DMS53 treated with DMSO at 0.1 percent for 48 hours (cell line): Measurements from ENCODE around the gene MAD1L1.

Source experiments
- DNase-seq: peaks from one replicate; lab custom pipeline; 2025; ENCODE audit not compliant: unreplicated experiment; lab: John Stamatoyannopoulos, UW

MAD1L1 gene

DNA sequence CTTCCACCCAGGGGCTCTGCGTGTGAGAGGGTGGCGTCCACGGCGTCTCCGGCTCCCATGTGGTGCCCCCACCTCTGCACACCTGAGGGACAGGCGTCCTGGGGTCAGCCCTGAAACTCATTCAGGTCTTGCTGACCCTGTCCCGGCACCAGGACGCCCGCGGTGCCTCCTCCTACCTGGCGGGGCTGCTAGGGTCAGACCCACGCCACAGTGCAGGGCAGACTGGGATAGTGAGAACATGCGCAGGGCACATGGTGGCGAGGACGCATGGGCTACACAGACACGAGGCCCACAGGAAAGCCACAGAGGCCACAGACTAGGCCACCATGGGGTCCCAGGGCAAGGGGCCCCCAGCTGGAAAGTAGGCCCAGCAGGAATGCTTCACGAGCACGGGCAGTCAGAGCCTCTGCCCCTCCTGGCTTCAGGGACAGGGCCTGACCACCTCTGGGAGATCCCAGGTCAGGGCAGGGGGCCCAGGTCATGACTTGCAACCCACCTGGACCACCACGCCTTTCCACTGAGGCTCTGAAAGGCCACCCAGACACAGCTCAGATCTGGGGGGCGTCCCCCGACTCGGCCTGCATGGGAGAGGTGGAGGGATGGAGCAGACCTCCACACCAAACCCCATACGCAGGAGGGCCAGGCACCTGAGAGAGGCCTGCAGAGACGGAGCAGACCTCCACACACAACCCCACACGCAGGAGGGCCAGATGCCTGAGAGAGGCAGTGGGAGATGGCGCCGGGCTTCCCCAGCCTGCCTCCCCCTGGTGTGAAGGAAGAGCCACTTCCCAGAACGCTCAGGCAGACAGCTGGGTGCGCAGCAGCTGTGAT, 374.1 kb downstream of the MAD1L1 start:
- no peak for DNase-seq

DNA sequence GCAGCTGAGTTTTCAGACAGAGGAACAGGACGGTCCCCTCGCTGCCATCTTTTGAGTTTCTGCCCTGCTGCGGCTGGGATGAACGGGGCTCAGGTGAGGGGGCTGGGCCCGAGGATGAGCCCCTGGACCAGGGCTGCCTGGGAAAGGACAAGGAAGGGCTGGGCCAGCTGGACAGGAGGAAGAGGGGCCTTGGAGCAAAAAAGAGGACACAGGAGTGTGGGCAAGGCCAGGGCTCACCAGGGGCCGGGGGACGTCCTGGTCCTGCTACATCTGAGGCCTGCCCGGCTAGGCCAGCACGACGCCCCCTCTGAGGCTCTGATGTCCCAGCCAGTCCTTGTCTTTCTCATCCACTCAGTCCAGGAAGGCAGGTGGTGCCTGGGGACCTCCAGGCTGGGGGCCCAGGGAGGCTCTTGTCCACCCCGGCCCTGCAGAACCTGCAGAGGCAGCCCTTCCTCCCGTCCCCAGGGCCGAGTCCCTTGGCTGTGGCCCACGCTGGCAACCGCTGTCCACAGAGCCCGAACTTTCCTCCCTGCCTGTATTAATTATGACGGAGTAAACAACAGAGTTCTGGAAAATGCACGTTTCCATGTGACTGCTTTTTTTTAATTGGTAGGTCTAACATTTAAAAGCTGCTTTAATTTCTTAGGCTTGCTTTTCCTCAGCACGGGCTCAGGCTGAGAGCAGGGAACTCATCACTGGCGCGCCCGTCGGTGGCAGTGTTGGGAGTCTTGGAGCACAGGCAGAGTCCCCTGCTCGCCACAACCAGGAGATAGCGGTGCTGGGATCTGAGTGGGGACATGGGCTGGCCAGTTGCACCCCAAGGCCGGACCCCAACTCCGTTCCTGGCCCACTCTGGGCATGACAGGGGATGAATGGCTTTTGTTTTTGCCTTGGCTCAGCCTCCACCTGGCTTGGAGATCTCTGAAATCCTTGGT, 375.0 kb downstream of the MAD1L1 start:
- DNase-seq = no peak

DNA sequence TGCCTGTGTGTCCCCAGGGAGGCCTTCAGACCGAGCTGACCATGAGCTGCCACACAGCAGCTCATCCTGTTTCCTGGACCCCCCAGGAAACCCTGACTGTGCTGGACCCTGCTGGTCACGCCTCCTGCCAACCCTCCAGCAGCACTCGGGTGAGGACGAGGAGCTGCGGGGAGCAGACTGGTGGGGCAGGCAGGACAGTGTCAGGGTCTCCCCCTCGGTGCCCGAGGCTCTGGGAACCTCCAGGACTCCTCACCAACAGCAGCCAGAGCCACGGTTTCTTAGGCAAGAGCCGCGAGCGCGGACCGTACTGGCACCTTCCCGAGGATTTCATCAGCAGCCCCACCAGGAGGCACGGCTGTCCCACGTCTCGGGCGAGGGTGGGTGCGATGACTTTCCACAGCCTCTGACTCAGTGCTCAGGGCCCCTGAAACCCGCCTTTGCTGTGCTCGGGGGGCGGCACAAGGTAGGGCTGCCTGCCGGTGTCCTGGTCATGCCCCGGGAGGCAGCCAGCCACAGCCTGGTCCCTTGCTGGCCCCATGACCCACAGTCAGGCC, 375.8 kb downstream of the MAD1L1 start:
- no peak for DNase-seq

DNA sequence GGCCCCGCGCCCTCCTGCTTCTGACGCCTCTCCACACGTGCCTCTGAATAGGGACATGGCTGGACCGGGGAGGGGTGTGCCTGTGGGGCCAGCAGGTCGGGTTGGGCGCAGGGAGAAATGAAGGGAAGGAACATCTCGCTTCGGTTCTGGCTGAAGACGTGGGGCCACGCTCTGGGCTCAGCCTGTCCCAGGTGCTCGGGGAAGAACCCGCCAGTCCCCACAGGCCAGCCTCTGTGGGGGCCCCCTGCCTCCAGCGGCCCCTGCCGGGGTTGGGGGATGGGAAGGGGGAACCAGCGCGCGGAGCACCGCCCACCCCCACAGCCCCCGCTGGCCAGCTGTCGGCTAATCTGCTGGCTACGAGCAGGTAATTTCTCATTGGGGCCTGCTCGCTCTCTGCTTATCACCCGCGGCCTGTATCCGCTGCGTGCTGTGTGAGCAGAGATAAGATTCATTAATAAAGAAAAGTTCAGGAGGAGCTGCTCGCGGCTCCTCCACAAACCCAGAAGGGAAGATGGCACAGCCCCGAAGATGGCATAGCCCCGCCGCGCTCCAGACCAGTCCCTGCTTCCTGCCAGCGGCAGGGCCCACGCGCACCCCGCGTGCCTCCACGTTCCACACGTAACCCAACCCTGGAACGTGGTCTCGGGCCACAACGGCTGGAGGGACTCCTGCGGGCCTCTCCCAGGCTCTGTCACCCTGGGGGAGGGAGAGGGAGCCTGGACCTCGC, 376.4 kb downstream of the MAD1L1 start:
- DNase-seq = no peak

DNA sequence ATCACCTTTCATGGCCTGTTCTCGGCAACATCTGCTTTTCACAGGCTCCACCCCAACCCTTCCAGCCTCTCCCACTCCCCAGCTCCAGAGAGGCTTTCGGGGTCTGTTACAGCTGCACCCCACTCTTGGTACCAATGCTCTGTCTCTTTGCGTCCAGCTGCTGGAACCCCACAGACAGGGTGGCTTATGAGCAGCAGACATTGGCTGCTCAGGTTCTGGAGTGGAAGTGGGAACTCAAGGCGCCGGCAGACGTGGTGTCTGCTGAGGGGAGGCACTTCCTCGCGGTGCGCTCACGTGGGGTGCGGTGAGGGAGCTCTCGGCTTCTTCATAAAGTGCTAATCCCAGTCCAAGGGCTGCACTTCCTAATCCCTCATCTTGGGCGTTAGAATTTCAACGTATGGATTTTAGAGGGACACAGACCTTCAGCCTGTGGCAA, 377.0 kb downstream of the MAD1L1 start:
- DNase-seq = no peak

DNA sequence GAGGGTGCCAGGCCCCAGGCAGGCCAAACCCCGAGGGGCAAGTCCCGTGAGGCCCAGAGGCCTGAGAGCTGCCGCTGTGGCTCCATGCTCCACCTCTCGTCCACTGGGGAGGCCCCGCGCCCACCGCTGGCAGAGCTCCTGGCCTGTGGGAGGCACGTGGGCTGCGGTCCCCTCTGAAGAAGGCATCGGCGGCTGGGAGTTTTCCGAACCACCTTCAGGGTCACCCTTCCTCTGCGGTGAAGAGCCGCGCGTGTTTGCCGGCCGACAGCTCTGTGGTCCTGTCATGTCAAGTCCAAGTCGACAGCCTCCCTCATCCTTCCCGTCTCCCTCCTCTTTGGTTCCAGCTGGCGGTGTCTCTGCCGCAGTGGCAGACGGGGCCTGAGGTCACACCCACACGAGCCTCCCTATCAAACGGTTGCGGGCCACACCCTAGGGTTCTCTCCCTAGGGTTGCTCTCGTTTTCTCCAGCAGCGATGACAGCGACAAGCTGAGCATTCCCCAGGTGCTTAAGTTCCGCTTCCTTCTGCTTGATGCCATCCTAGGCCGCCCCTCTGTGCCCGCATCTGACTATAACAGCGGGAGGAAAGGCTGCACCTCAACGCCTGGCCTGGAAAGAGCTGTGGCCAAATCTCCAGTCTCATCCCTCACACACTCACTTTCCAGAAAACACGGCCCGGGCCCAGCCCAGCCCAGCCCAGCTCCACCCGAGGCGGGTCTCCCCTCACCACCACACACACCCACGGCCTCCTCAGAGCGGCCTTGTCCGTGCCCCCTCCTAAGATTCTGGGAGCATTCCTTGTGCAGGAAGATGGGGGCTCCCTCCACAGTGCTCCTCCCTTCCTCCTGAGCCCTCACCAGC, 377.6 kb downstream of the MAD1L1 start:
- no peak for DNase-seq

DNA sequence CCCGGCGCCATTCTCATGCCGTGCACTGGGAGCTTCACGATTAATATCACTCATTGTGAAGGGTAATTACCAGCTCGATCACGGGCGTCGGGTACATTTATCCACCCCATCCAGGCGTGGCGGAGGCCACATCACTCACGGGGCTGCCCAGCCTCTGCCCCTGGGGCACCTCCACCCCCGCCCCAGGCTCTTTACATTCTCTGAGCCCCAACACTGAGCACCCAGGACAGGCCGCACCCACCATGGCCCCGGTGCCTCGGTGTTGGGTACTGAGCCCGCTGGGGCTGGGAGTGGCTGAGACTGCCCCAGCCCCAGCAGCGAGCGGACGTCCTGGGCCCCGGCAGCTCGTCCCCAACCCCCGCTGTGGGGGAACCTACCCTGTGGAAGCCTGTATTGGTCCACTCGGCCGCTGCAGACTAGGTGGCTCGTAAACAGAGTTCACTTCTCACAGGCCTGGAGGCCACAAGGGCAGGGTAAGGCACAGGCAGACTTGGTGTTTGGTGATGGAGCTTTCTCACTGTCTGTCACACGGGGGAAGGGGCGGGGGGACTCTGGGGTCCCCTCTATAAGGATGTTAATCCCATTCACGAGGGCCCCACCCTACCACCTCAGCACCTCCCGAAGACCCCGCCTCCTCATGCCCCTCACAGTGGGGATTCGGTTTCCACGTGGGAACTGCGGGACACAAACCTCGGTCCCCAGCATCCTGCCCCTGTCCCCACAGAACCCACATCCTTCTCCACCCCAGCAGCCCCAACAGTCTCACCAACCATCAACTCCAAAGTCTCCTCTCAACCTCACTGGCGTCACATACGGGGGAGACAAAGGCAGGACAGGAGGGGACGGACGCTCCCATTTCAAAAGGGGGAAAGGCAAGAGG, 378.5 kb downstream of the MAD1L1 start:
- no peak for DNase-seq

DNA sequence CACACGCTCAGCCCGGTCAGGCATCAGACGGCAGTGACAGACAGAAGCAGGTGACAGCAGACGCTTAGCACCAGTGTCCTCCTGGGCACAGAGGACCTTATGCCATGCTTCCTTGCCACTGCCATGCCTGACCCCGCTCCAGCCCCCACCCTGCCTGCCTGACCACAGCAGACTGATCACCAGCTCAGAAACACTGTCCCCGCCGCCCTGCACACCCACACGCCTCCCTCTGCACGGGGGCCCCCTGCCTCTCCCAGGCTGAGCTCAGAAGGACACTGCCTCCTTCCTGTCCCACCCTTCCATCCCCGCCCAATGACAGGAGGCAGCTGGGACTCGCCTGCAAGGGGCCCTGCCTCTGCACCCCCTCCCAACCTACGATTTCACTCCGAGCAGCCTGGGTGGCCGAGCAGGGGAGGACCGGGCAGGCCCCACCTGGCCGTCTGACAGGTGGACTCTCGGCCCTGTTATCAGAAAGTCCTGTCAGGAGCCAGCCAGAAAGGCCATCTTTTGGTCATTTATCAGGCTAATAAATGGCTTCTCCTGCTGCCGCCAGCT, 379.2 kb downstream of the MAD1L1 start:
- DNase-seq = no peak

DNA sequence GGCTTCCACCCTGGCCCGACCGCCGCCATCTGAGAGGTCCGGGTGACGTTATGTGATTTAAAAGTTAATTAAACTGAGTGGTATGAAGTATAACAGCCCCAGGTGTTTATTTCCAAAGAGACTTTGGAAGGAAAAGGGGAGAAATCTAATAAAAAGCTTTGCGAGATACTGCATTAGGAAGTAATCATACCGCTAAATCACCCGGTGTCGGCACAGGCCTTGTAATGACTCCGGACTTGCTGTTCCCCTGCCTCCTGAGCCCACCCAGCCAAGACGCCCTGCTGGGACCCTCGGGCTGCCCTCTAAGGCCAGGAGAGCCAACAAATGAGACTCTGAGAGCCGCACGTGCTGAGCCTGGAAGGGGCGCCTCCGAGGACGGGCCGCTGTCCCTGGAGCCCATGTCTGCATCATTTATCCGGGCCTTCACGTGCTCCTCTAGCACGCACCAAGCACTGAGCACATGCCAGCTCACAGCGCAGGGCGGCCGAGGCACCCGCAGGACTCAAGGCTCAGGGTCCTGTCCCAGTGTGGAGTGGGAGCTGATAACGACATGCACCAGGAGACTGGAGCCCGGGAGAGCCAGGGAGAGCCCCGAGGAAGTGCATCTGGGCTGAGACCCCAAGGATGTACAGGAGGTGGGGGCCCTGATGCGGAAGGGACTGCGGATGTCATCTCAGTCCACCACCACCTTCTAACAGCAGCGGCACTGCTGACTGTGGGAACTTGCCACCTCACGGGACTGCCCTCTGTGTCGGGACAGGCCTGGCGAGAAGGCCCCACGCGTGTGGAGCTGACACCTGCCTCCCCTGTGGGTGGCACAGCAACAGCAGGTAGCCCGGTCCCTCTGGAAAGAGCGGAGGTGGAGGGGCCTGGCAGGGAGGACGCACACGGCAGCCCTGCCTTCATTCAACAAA, 380.0 kb downstream of the MAD1L1 start:
- no peak for DNase-seq

DNA sequence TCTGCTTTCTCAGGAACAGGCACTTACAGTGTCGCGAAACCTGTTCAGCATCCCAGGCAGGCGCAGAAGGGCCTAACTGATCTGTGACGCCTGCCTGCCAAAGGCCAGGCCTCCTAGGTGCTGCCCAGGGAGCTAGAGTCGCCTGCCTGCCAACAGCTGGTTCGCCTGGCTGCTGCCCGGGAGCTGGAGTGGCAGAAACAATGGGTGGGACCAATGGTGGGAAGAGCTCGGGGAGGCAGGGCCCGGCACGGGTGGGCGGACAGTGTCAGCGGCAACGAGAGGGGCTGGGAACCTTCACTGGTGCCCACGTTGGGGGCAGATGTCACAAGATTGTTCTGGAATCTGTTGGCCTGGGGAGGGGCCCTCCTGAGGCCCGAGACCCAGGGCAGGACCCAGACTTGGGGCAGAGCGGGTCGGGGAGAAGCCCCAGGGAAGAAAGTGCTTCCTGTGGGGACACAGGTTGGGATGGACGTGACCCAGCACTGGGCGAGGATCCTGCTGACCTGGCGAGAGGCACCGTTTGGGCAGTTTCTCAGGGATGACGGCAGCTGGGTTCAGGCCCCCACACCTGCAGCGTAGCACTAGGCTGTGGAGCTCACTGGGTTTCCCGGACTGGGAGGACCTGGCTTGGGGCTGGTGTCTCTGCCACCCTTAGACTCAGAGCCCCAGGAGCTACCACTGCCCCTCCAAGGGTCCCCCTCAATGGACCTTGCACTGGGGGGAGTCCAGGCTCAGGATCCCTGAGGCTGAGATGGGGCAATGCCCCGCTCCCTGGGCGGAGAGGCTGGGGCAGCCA, 380.8 kb downstream of the MAD1L1 start:
- no peak for DNase-seq

DNA sequence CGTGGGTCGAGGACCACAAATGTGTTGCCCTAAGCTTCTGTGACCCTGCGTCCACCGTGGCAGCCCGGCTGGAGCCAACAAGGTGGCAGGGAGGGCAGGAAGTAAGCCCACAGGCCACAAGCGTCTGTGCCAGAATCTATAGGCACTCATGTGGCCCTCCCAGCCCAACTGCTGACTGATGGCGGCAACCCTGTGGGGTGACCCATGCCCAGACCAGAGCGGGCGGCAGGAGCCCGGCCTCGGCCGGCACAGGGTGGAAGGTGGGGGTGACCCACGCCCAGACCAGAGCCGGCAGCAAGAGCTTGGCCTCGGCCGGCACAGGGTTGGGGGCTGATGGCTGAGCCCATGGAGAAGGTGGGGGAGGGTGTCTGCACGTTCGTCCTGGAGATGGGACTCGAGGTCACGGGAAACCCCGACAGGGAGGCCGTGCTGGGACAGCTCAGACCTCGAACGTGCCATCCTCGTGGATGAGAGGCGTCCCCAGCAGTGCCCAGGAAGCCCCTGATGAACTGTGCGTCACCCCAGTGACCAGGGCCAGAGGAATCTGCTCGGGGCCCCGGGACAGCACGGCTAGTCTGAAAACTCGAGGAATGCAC, 381.7 kb downstream of the MAD1L1 start:
- no peak for DNase-seq

DNA sequence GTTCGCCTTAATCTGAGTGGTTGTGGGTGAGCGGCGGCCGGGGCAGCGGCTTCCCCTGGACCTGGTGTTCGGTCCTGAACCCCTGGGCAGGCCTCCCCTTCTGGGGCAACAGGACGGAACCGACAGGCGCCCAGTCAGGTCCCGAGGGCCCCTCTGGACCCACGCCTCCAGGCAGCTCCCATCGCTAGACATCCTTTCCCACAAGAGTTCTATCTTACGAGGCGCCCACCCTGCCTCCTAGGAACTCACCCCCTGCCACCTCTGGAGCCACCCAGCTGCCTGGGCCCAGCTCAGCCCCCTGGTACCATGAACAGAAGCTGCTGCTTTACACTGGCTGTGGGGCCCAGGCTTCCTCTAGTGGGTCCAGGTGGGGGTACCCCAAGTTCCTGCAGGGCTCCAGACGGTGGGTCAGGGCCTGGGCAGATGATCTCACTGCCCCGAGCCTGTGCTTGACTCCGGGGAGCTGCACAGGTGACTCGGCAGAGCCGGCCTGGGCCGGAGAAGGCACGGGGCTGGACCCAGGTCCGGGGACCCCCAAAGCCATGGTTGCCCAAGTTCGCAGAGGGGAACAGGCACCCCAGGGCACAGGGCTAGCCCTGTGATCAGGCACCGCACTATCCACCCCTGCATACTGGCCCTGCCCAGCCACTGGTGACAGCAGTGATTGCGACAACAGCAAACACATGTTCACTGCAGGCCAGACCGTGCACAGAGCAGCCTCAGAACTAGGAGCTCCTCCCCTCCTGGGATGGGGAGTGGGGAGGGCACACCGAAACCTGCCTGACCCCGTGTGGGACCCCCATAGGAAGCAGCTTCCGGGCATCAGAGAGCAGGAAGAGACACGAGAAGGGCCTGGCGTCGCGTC, 382.4 kb downstream of the MAD1L1 start:
- no peak for DNase-seq

DNA sequence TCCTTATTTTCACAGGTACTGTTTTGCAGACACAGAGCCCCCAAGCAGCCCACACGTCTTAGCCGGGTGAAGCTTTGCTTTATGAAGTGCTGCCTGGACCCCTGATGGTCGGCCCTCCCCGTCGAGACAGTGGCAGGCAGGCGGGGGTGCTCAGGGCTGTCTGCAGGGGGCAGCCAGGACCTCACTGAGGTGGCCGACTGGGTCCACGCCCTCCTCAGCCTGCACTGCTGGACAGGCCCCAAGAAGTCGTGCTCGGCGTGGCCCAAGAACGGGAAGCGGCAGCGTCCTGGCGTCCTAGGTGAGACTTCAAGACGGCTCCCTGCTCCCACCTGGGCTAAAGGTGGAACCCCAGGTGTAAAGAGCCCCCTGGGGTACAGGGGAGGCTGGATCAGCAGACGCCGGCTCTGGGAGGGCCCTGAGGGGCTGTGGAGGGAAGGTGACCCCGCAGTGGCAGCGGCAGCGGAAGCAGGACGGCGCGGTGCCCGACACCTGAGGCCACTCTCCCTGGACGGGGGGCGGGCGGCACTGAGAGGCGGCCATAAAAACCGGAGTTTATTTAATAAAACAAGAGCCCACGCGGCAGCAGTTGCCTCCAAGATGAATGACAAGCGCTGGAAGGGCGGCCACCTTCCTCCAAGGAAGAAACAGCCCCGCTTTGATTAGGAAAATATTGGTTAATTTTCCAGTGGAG, 383.2 kb downstream of the MAD1L1 start:
- DNase-seq = no peak

DNA sequence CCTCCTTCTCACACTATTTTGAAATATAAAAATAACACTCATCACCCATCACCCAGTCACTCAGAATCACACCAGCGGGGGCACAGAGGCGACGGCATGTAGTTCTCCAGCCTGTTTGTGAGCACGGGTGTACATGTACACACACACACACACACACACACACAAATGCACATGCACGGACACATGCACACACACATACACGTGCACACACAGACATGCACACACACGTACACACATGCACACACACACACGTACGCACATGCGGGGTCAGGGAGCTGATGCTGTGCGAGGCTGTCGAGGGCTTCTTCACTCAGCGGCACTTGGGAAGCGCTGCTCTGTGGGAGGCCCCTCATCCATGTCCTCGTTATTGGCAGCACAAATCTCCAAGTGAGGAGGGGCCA, 383.8 kb downstream of the MAD1L1 start:
- DNase-seq = no peak

DNA sequence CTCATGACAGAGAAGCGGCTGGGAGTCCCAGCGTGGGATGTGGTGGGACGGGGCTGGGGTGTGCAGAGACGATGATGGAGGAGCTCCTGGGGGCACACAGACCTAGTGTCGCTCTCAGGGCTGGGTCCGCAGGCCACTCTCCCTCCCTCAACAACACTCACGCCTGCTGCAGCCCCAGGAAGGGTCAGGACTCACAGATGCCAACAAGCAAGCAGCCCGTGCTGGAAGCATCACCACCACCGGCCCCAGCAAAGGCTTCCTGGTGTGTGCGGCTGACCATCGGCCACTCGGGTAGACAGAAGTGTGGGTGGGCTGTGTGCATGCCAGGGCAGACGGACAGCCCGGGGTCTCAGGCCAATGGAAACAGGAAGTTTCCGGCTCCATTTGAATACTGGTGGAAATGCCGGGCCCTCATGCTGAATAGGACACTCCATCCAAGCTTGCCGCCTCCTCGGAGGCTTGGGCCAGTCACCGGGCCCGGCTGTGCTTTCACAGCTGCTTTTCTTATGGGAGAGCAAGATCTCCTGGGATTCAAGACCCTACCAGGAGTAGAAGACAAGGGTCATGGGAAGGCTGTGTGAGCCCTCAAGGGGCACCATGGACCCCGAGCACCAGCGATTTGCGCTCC, 384.6 kb downstream of the MAD1L1 start:
- DNase-seq = no peak
